Peyer's patch (tissue), 4 donors: ENCODE measurements around the gene TBATA. TPM values are rescaled to one million over a fixed set of nuclear protein-coding genes. Genes with fewer than 3 reads are reported as not detected.
A peak's percentile ranks its signal among the peaks of the same experiment; 100 is the strongest.

Source experiments
- DNase-seq, 3 donors: peaks; one replicate each; pipeline ENCODE4 v3.0.0-alpha.2; 2017 to 2019
- H3K27ac ChIP-seq, 4 donors: fragments of 200-600 bp; sonication (generic); one replicate each; pipeline ENCODE4 v1.5.1; 2016 to 2019
- H3K27me3 ChIP-seq, 2 donors: fragments of 200-600 bp; sonication (generic); one replicate each; pipeline ENCODE4 v1.5.1; 2019
- H3K36me3 ChIP-seq, 3 donors: fragments of 200-600 bp; sonication (generic); one replicate each; pipeline ENCODE4 v1.5.1; 2016 to 2019
- H3K4me1 ChIP-seq, 4 donors: fragments of 200-600 bp; sonication (generic); one replicate each; pipeline ENCODE4 v1.5.1; 2016 to 2019
- H3K4me3 ChIP-seq, 4 donors: fragments of 200-600 bp; sonication (generic); 1 replicate in 3 of 4; 2 replicates in 1 of 4; pipeline ENCODE4 v1.5.1; 2016 to 2019; ENCODE audit warnings: mild to moderate bottlenecking in 1 of 4
- H3K9me3 ChIP-seq, 4 donors: fragments of 200-600 bp; sonication (generic); one replicate each; pipeline ENCODE4 v1.5.1; 2016 to 2019; ENCODE audit warnings: mild to moderate bottlenecking in 1 of 4
- CTCF ChIP-seq, 6 experiments: fragments of 450-650 bp in 4 of 6; fragments of 200-600 bp in 2 of 6; sonication (generic) in 1 of 6; IDR thresholded peaks; one replicate each; pipeline ENCODE4 v1.5.1; 2017 to 2019; ENCODE audit warnings: antibody characterized with exemption in 6 of 6, mild to moderate bottlenecking in 3 of 6, moderate library complexity in 1 of 6
- POLR2A ChIP-seq, 2 donors: fragments of 450-650 bp; IDR thresholded peaks; one replicate each; pipeline ENCODE4 v1.5.1; 2017; ENCODE audit warnings: antibody characterized with exemption in 2 of 2, mild to moderate bottlenecking in 2 of 2, moderate library complexity in 2 of 2
- total RNA-seq, 4 donors: library from RNA; depleted of rRNA; stranded (reverse); fragments of >200 nt; gene quantifications; one replicate each; pipeline ENCODE4 v1.1.0, GENCODE V29; 2016

TBATA gene
- total RNA-seq, 4 donors from 2014 or later = not detected

GRCh38 chr10:70753841-70754621, 31.1 kb downstream of the TBATA start:
- H3K4me1 ChIP-seq = no peaks in the 10 kb centered on the region
- DNase-seq = peak in 1 of 3 donors; percentile 42
- TF ChIP-seq CTCF (IDR thresholded peaks at IDR 0.05) (no peak), POLR2A (IDR thresholded peaks at IDR 0.05) (no peak)
- H3K27ac ChIP-seq = no peak overlapping the region
- H3K36me3 ChIP-seq = no peaks in the 10 kb centered on the region
- no peak overlapping the region for H3K4me3 ChIP-seq
- no peaks in the 10 kb centered on the region for H3K27me3 ChIP-seq
- H3K9me3 ChIP-seq = no peaks in the 10 kb centered on the region

GRCh38 chr10:70753026-70753663, 32.0 kb downstream of the TBATA start:
- Histone ChIP-seq H3K27ac (no peak overlapping the region), H3K36me3 (no peaks in the 10 kb centered on the region), H3K4me1 (no peaks in the 10 kb centered on the region), H3K27me3 (no peaks in the 10 kb centered on the region), H3K4me3 (no peak overlapping the region), H3K9me3 (no peaks in the 10 kb centered on the region)
- TF ChIP-seq CTCF (IDR thresholded peaks at IDR 0.05) = no peak
- TF ChIP-seq POLR2A (IDR thresholded peaks at IDR 0.05) = no peak
- no peak for DNase-seq

- Histone ChIP-seq H3K4me3 (no peak overlapping the region), H3K36me3 (no peaks in the 10 kb centered on the region), H3K4me1 (no peaks in the 10 kb centered on the region), H3K27me3 (no peaks in the 10 kb centered on the region), H3K9me3 (no peaks in the 10 kb centered on the region), H3K27ac (no peak overlapping the region)
- peak in 1 of 3 donors; percentile 33 for DNase-seq
- no peak for TF ChIP-seq CTCF (IDR thresholded peaks at IDR 0.05)
Observed at GRCh38 chr10:70752571-70752970, 32.6 kb downstream of the TBATA start.

- no peaks in the 10 kb centered on the region for H3K27me3 ChIP-seq
- no peaks in the 10 kb centered on the region for H3K36me3 ChIP-seq
- no peaks in the 10 kb centered on the region for H3K4me1 ChIP-seq
- peak in 1 of 3 donors; percentile 29 for DNase-seq
- H3K9me3 ChIP-seq = no peaks in the 10 kb centered on the region
- no peak overlapping the region for H3K4me3 ChIP-seq
- TF ChIP-seq POLR2A (IDR thresholded peaks at IDR 0.05) (no peak), CTCF (IDR thresholded peaks at IDR 0.05) (no peak)
- no peak overlapping the region for H3K27ac ChIP-seq
Observed at GRCh38 chr10:70751991-70752390, 33.2 kb downstream of the TBATA start.

DNA sequence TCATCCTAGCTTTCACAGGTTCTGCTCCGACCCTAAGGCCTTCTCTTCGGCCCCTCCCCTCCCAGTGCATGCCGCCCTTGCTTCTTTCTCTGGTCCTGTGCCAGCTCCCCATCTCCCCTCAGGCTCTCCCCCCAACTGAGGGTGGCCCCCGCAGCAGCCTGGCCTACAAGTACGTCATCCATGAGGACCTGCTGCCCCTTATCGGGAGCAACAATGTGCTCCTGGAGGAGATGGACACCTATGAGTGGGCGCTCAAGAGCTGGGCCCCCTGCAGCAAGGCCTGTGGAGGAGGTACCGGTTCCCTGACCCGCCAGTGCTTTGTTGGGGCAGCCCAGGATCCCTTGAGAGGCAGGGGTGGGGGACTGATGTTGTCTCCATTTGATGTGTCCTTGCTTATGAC, 33.8 kb downstream of the TBATA start:
- no peaks in the 10 kb centered on the region for H3K9me3 ChIP-seq
- TF ChIP-seq POLR2A (IDR thresholded peaks at IDR 0.05) (no peak), CTCF (IDR thresholded peaks at IDR 0.05) (no peak)
- no peaks in the 10 kb centered on the region for H3K36me3 ChIP-seq
- H3K4me3 ChIP-seq = no peak overlapping the region
- H3K4me1 ChIP-seq = no peaks in the 10 kb centered on the region
- peak in 1 of 3 donors; percentile 34 for DNase-seq
- no peak overlapping the region for H3K27ac ChIP-seq
- H3K27me3 ChIP-seq = no peaks in the 10 kb centered on the region
